ENCODE results near the gene ERBIN.
"Not testable (repeated sequence)": the region's sequence is repeated elsewhere in the genome, so short reads cannot be mapped to it uniquely, and the experiment has no call there.

The ERBIN gene

GRCh38 chr5:65967288-65968066 is 41.1 kb downstream of the ERBIN start:
- Histone ChIP-seq H3K9me3 (ENCODE audit: control insufficient read depth, insufficient read depth, low read length) (no peaks in the 10 kb centered on the region), H3K27me3 (ENCODE audit: control insufficient read depth, insufficient read depth, low read length) (no peaks in the 10 kb centered on the region), H3K27ac (ENCODE audit: low read depth, low read length) (no peak overlapping the region), H3K4me1 (ENCODE audit: control insufficient read depth, insufficient read depth, low read length) (peaks cover 27% of the 10 kb centered on the region), H3K36me3 (ENCODE audit: control insufficient read depth, insufficient read depth, low read length) (no peaks in the 10 kb centered on the region), H3K9ac (ENCODE audit: low read depth, low read length) (no peak overlapping the region), H3K4me3 (ENCODE audit: low read depth, low read length) (no peak overlapping the region)

DNA sequence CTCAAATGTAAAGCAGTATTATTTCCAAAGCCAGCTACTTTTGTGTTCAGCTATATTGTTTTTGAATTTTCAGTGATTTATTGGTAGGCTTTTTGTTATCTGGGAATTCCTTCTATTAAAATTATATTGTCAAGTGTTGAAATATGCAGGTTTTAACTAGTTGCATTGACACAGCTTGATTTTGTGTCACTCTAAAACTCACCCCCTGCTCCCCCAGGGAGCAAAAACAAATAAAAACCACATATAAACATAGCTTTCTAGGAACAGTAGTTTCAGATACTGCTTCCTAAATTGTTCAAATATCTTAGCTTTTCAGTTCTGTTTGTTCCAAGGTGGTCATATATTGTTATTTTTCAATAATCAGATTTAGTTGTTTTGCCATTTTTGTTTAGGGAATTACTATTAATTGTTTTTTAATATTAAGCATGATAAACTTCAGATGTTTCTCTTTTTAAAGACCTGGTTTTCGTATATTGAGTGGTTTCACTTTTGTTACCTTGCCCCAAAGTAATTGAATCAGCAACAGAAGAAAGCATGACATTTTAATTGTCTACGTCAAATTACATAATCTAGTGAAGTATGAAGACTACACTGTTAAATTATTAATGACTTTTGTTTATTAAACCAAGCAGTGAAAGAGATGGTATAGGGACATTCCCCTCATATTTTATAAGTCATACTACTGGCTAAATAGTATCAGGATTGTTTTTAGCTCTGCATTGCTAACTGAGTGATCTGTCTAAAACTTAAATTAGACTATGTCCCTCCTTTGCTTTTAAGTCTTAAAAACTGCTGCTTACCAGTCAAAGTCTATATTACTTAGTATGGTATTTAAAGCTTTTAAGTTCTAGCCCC is 43.4 kb downstream of the ERBIN start:
- Histone ChIP-seq H3K27ac (ENCODE audit: low read depth, low read length) (no peak overlapping the region), H3K4me3 (ENCODE audit: low read depth, low read length) (no peak overlapping the region), H3K27me3 (ENCODE audit: control insufficient read depth, insufficient read depth, low read length) (no peaks in the 10 kb centered on the region), H3K4me1 (ENCODE audit: control insufficient read depth, insufficient read depth, low read length) (peaks cover 27% of the 10 kb centered on the region), H3K9me3 (ENCODE audit: control insufficient read depth, insufficient read depth, low read length) (no peaks in the 10 kb centered on the region), H3K9ac (ENCODE audit: low read depth, low read length) (no peak overlapping the region), H3K36me3 (ENCODE audit: control insufficient read depth, insufficient read depth, low read length) (no peaks in the 10 kb centered on the region)

DNA sequence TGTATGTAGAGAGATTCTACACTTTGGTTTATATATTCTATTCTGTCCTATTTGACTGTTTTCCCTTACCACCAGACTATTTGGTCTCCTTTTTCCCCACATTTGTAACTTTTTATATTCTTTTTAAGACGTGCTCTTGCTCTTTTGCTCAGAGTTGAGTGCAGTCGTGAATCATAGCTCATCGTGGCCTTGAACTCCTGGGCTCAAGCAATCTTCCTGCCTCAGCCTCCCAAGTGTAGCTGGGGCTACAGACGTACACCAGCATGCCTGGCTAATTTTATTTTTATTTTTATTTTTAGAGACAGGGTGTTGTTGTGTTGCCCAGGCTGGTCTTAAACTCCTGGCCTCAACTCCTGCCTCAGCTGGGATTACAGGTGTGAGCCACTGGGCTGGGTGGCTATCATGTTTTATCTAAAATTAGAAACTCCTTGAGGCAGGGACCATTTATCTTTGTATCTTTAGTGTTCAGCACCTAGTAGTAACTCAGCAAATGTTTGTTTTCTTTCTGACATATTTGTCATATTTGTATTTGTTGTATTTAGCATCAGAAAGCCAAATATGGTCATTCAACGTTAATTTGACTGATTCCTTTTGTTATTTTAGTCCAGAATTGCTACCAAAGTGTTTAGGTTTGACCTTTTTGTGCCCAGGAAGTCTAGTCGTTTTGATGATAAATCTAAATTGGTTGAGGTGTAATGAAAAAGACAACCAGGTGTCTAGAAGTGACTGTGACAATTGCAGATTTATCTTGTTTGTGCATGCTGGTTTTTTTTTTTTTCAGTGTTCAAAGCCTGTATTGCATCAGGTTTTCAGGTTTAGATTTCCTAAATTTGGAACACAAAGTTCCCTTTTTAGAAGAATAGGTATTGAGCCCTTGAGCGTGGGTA is 44.3 kb downstream of the ERBIN start:
- Histone ChIP-seq H3K4me1 (ENCODE audit: control insufficient read depth, insufficient read depth, low read length) (peaks cover 27% of the 10 kb centered on the region), H3K9ac (ENCODE audit: low read depth, low read length) (no peak overlapping the region), H3K27me3 (ENCODE audit: control insufficient read depth, insufficient read depth, low read length) (no peaks in the 10 kb centered on the region), H3K27ac (ENCODE audit: low read depth, low read length) (no peak overlapping the region), H3K36me3 (ENCODE audit: control insufficient read depth, insufficient read depth, low read length) (no peaks in the 10 kb centered on the region), H3K4me3 (ENCODE audit: low read depth, low read length) (no peak overlapping the region), H3K9me3 (ENCODE audit: control insufficient read depth, insufficient read depth, low read length) (no peaks in the 10 kb centered on the region)

GRCh38 chr5:65971643-65972042 is 45.3 kb downstream of the ERBIN start:
- peaks cover 27% of the 10 kb centered on the region for H3K4me1 ChIP-seq (ENCODE audit: control insufficient read depth, insufficient read depth, low read length)
- H3K9me3 ChIP-seq (ENCODE audit: control insufficient read depth, insufficient read depth, low read length) = no peaks in the 10 kb centered on the region
- no peak overlapping the region for H3K4me3 ChIP-seq (ENCODE audit: low read depth, low read length)
- H3K27me3 ChIP-seq (ENCODE audit: control insufficient read depth, insufficient read depth, low read length) = no peaks in the 10 kb centered on the region
- H3K9ac ChIP-seq (ENCODE audit: low read depth, low read length) = no peak overlapping the region
- no peaks in the 10 kb centered on the region for H3K36me3 ChIP-seq (ENCODE audit: control insufficient read depth, insufficient read depth, low read length)
- no peak overlapping the region for H3K27ac ChIP-seq (ENCODE audit: low read depth, low read length)

DNA sequence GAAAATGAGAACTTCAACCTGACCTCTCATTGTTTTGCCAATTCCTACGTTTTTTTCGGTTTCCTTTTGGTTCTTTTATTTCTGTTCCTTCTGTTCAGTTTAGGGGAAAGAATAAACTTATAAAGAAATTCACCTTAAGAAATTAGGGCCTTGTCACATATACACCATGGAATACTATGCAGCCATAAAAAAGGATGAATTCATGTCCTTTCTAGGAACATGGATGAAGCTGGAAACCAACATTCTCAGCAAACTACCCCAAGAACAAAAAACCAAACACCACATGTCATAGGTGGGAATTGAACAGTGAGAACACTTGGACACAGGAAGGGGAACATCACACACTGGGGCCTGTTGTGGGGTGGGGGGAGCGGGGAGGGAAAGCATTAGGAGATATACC is 46.5 kb downstream of the ERBIN start:
- not testable (repeated sequence) for H3K36me3 ChIP-seq (ENCODE audit: control insufficient read depth, insufficient read depth, low read length); H3K9me3 ChIP-seq (ENCODE audit: control insufficient read depth, insufficient read depth, low read length)

DNA sequence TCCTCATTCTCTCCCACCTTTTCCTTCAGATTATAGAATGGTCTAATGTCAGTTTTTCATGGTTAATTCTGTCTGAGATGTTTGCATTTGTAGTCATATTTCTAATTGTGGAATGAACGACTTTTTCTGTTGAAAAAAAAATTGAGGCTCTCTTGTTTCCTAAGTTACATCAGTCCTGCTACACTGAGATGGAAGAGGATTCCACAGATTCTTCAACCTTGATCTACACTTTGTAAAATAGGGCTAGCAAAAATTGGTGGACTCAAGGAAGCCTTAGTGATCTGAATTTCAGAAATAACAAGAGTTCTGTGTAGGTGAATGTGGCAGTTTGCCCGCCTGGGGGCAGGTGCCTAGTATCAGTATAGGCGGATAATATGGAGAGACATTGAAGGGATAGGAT is 51.9 kb downstream of the ERBIN start:
- Histone ChIP-seq H3K9ac (ENCODE audit: low read depth, low read length) (no peak overlapping the region), H3K9me3 (ENCODE audit: control insufficient read depth, insufficient read depth, low read length) (0 out of 2 replicates have a peak, but pooled peaks cover 4% of the 10 kb centered on the region), H3K27me3 (ENCODE audit: control insufficient read depth, insufficient read depth, low read length) (no peaks in the 10 kb centered on the region), H3K4me1 (ENCODE audit: control insufficient read depth, insufficient read depth, low read length) (peaks cover 23% of the 10 kb centered on the region), H3K4me3 (ENCODE audit: low read depth, low read length) (no peak overlapping the region), H3K27ac (ENCODE audit: low read depth, low read length) (no peak overlapping the region), H3K36me3 (ENCODE audit: control insufficient read depth, insufficient read depth, low read length) (no peaks in the 10 kb centered on the region)

More for the DNA sequence above, 46.5 kb downstream of the ERBIN start:
- H3K9ac ChIP-seq (ENCODE audit: low read depth, low read length); H3K4me3 ChIP-seq (ENCODE audit: low read depth, low read length); H3K27ac ChIP-seq (ENCODE audit: low read depth, low read length); H3K27me3 ChIP-seq (ENCODE audit: control insufficient read depth, insufficient read depth, low read length): not testable (repeated sequence)
- H3K4me1 ChIP-seq (ENCODE audit: control insufficient read depth, insufficient read depth, low read length) = peaks cover 24% of the 10 kb centered on the region

DNA sequence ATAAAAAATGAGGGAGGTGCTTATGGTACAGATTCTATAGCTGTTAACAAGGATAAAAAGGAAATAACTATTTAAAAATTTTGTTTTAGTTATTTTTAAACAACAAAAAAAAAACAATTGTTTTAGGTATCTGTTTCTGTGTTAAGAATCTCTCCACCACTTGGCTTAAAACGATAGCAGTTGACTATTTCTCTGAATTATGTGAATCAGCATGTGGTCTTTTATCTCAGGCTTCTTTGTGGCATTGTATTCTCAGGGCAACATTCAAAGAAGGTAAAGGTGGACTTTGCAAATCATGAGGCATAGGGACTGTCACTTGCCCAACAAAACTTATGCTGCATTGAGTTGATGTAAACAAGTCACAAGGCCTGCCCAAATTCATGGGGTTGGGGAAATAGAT is 55.2 kb downstream of the ERBIN start:
- Histone ChIP-seq H3K27ac (ENCODE audit: low read depth, low read length) (peak overlapping the region; percentile 83), H3K36me3 (ENCODE audit: control insufficient read depth, insufficient read depth, low read length) (no peaks in the 10 kb centered on the region), H3K4me3 (ENCODE audit: low read depth, low read length) (no peak overlapping the region), H3K9me3 (ENCODE audit: control insufficient read depth, insufficient read depth, low read length) (0 out of 2 replicates have a peak, but pooled peaks cover 4% of the 10 kb centered on the region), H3K9ac (ENCODE audit: low read depth, low read length) (no peak overlapping the region), H3K4me1 (ENCODE audit: control insufficient read depth, insufficient read depth, low read length) (peaks cover 37% of the 10 kb centered on the region), H3K27me3 (ENCODE audit: control insufficient read depth, insufficient read depth, low read length) (no peaks in the 10 kb centered on the region)

DNA sequence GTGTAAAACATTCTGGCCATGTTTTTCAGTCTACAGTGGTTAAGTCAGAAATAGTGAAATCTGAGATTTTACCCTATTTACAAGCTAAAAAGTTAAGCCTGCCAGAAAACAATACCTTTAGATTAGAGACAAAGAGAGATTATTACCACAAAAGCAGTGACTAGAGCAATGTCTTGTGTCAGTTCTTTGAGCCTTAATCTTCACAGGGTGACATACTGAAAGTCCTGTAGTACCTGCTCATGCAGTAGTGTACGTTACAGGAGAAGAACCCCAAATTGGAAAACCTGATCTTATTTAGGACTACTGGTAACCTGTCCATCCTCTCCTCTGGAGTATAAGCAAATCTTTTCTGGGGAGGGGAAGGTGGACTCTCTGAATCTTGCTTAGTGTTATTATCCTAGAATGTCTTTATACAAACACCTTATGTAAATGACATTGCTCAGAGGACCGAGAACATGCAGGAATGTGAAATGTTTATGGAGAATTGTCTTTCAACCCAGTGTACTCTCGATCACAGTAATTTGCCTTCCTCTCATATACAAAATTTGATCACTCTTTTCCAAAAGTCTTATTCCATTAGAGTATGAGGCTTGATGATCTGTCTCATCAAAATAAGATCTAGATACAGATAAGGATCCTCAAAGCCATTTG is 55.7 kb downstream of the ERBIN start:
- 0 out of 2 replicates have a peak, but pooled peaks cover 4% of the 10 kb centered on the region for H3K9me3 ChIP-seq (ENCODE audit: control insufficient read depth, insufficient read depth, low read length)
- no peaks in the 10 kb centered on the region for H3K27me3 ChIP-seq (ENCODE audit: control insufficient read depth, insufficient read depth, low read length)
- H3K36me3 ChIP-seq (ENCODE audit: control insufficient read depth, insufficient read depth, low read length) = no peaks in the 10 kb centered on the region
- no peak overlapping the region for H3K9ac ChIP-seq (ENCODE audit: low read depth, low read length)
- peak overlapping the region; percentile 83 for H3K27ac ChIP-seq (ENCODE audit: low read depth, low read length)
- H3K4me3 ChIP-seq (ENCODE audit: low read depth, low read length) = no peak overlapping the region
- peaks cover 37% of the 10 kb centered on the region for H3K4me1 ChIP-seq (ENCODE audit: control insufficient read depth, insufficient read depth, low read length)

- peak overlapping the region; percentile 83 for H3K27ac ChIP-seq (ENCODE audit: low read depth, low read length)
- peaks cover 37% of the 10 kb centered on the region for H3K4me1 ChIP-seq (ENCODE audit: control insufficient read depth, insufficient read depth, low read length)
- H3K27me3 ChIP-seq (ENCODE audit: control insufficient read depth, insufficient read depth, low read length) = no peaks in the 10 kb centered on the region
- 0 out of 2 replicates have a peak, but pooled peaks cover 4% of the 10 kb centered on the region for H3K9me3 ChIP-seq (ENCODE audit: control insufficient read depth, insufficient read depth, low read length)
- no peak overlapping the region for H3K9ac ChIP-seq (ENCODE audit: low read depth, low read length)
- no peaks in the 10 kb centered on the region for H3K36me3 ChIP-seq (ENCODE audit: control insufficient read depth, insufficient read depth, low read length)
- H3K4me3 ChIP-seq (ENCODE audit: low read depth, low read length) = no peak overlapping the region
These were observed 56.3 kb downstream of the ERBIN start for GRCh38 chr5:65982635-65983034.

GRCh38 chr5:65984098-65984885 is 57.9 kb downstream of the ERBIN start:
- Histone ChIP-seq H3K27me3 (ENCODE audit: control insufficient read depth, insufficient read depth, low read length) (no peaks in the 10 kb centered on the region), H3K36me3 (ENCODE audit: control insufficient read depth, insufficient read depth, low read length) (no peaks in the 10 kb centered on the region), H3K9me3 (ENCODE audit: control insufficient read depth, insufficient read depth, low read length) (no peaks in the 10 kb centered on the region), H3K4me1 (ENCODE audit: control insufficient read depth, insufficient read depth, low read length) (peaks cover 37% of the 10 kb centered on the region), H3K27ac (ENCODE audit: low read depth, low read length) (no peak overlapping the region), H3K9ac (ENCODE audit: low read depth, low read length) (no peak overlapping the region), H3K4me3 (ENCODE audit: low read depth, low read length) (no peak overlapping the region)

Measured in HUES48 (cell line).